H1 (cell line): Measurements from ENCODE around the gene PIGH. TPM values are rescaled to one million over a fixed set of nuclear protein-coding genes. Genes with fewer than 3 reads are reported as not detected.

Experiments
- CTCF ChIA-PET: fragments of 300-600 bp; sonication (Branson Sonifier 250); formaldehyde crosslinking; loops from one replicate; lab custom pipeline; 2021; ENCODE audit not compliant: partially characterized antibody; lab: Charles Lee
- POLR2A ChIA-PET: fragments of 300-600 bp; sonication (Branson Sonifier 250); formaldehyde crosslinking; loops from one replicate; lab custom pipeline; 2021; ENCODE audit warnings: inconsistent platforms; ENCODE audit not compliant: partially characterized antibody; lab: Charles Lee
- DNase-seq, 2 experiments: peaks; one replicate each; pipeline versions ENCODE4 v3.0.0 to v3.0.0-alpha.2; 2010 to 2022; ENCODE audit warnings: low spot score in 2 of 2, low read depth in 1 of 2, mixed read lengths in 1 of 2
- FAIRE-seq: peaks from 2 replicates; lab custom pipeline; 2011; peaks lifted over from hg19 to GRCh38; lab: Jason Lieb, UNC
- H2AFZ ChIP-seq: 2 replicates; pipeline ENCODE4 v1.8.1; 2012; ENCODE audit warnings: low read length, inconsistent platforms
- H2AK5ac ChIP-seq: 2 replicates; pipeline ENCODE4 v1.6.1; 2013; ENCODE audit warnings: low read depth, low read length
- H2BK120ac ChIP-seq: replicated peaks from 2 replicates; pipeline ENCODE3; 2013; ENCODE audit warnings: low read depth, low read length, inconsistent platforms
- H2BK12ac ChIP-seq: 2 replicates; pipeline ENCODE4 v1.6.1; 2013; ENCODE audit warnings: low read depth, low read length
- H2BK15ac ChIP-seq: 2 replicates; pipeline ENCODE4 v1.6.1; 2013; ENCODE audit warnings: low read length
- H2BK20ac ChIP-seq: 2 replicates; pipeline ENCODE4 v1.6.1; 2013; ENCODE audit warnings: low read length
- H2BK5ac ChIP-seq: 2 replicates; pipeline ENCODE4 v1.6.1; 2013; ENCODE audit warnings: low read depth, low read length
- H3K14ac ChIP-seq: 2 replicates; pipeline ENCODE4 v1.6.1; 2013; ENCODE audit warnings: inconsistent platforms; ENCODE audit not compliant: insufficient read length
- H3K18ac ChIP-seq: 2 replicates; pipeline ENCODE4 v1.6.1; 2013; ENCODE audit warnings: low read length; ENCODE audit errors: extremely low read depth
- H3K23ac ChIP-seq: 2 replicates; pipeline ENCODE4 v1.6.1; 2013; ENCODE audit warnings: inconsistent platforms; ENCODE audit not compliant: insufficient read length
- H3K23me2 ChIP-seq: 2 replicates; pipeline ENCODE4 v1.6.1; 2013; ENCODE audit warnings: low read depth, low read length
- H3K27ac ChIP-seq: 2 replicates; pipeline ENCODE4 v1.6.1; 2011; ENCODE audit warnings: low read depth, low read length, inconsistent platforms
- H3K27me3 ChIP-seq, 4 experiments: replicated peaks in 1 of 4; 1 replicate in 1 of 4; 2 replicates in 3 of 4; pipeline versions ENCODE4 v1.6.1 to v1.8.1; 2011 to 2013; ENCODE audit warnings: low read length in 3 of 4, mild to moderate bottlenecking in 3 of 4, inconsistent platforms in 2 of 4, mixed read lengths in 2 of 4, moderate library complexity in 1 of 4; ENCODE audit not compliant: control insufficient read depth in 3 of 4, insufficient read depth in 3 of 4; ENCODE audit errors: extremely low read depth in 1 of 4
- H3K36me3 ChIP-seq, 4 experiments: 2 replicates each; pipeline versions ENCODE4 v1.6.1 to v1.8.1; 2011 to 2013; ENCODE audit warnings: mild to moderate bottlenecking in 4 of 4, low read length in 3 of 4, moderate library complexity in 2 of 4, control low read depth in 1 of 4, inconsistent platforms in 1 of 4; ENCODE audit not compliant: insufficient read depth in 4 of 4, control insufficient read depth in 2 of 4
- H3K4ac ChIP-seq: replicated peaks from 2 replicates; pipeline ENCODE3; 2013; ENCODE audit warnings: low read length, low read depth, mixed read lengths, inconsistent platforms; ENCODE audit not compliant: insufficient read length
- H3K4me1 ChIP-seq, 4 experiments: replicated peaks in 1 of 4; 1 replicate in 1 of 4; 2 replicates in 3 of 4; pipeline versions ENCODE4 v1.6.1 to v1.8.1; 2011 to 2013; ENCODE audit warnings: low read length in 3 of 4, inconsistent platforms in 2 of 4, mixed read lengths in 1 of 4; ENCODE audit not compliant: insufficient read depth in 4 of 4, control insufficient read depth in 3 of 4
- H3K4me2 ChIP-seq, 2 experiments: 2 replicates each; pipeline versions ENCODE4 v1.6.1 to v1.8.1; 2011 to 2013; ENCODE audit warnings: low read depth in 2 of 2, low read length in 2 of 2, control low read depth in 1 of 2, inconsistent platforms in 1 of 2, mild to moderate bottlenecking in 1 of 2; ENCODE audit not compliant: insufficient read depth in 1 of 2
- H3K4me3 ChIP-seq, 4 experiments: fragments of 200-600, 300-600 bp in 1 of 4; sonication (generic), shearing (Covaris generic), sonication (Bioruptor Twin) in 1 of 4; 2 replicates each; pipeline versions ENCODE4 v1.5.1 to v1.8.1; 2011 to 2016; ENCODE audit warnings: low read length in 4 of 4, low read depth in 3 of 4, control low read depth in 2 of 4, inconsistent platforms in 2 of 4, mild to moderate bottlenecking in 2 of 4, mixed read lengths in 1 of 4, moderate library complexity in 1 of 4; ENCODE audit not compliant: insufficient read depth in 2 of 4; ENCODE audit errors: extremely low read depth in 1 of 4
- H3K56ac ChIP-seq: replicated peaks from 2 replicates; pipeline ENCODE3; 2013; ENCODE audit warnings: low read depth, mild to moderate bottlenecking, mixed read lengths, low read length, inconsistent platforms; ENCODE audit not compliant: insufficient read length
- H3K79me1 ChIP-seq: 2 replicates; pipeline ENCODE4 v1.6.1; 2013; ENCODE audit warnings: low read depth, low read length, control low read depth
- H3K79me2 ChIP-seq, 2 experiments: 2 replicates each; pipeline versions ENCODE4 v1.6.1 to v1.8.1; 2012 to 2013; ENCODE audit warnings: low read length in 2 of 2, mild to moderate bottlenecking in 2 of 2, inconsistent platforms in 1 of 2; ENCODE audit not compliant: insufficient read depth in 2 of 2, control insufficient read depth in 1 of 2
- H3K9ac ChIP-seq, 4 experiments: replicated peaks in 1 of 4; 1 replicate in 1 of 4; 2 replicates in 3 of 4; pipeline versions ENCODE4 v1.6.1 to v1.8.1; 2011 to 2013; ENCODE audit warnings: low read depth in 3 of 4, low read length in 3 of 4, control low read depth in 2 of 4, mild to moderate bottlenecking in 2 of 4, moderate library complexity in 2 of 4, inconsistent platforms in 1 of 4; ENCODE audit errors: extremely low read depth in 1 of 4
- H3K9me3 ChIP-seq, 2 experiments: 2 replicates each; pipeline versions ENCODE4 v1.6.1 to v1.8.1; 2012 to 2013; ENCODE audit warnings: mild to moderate bottlenecking in 2 of 2, moderate library complexity in 2 of 2, control low read depth in 1 of 2, inconsistent platforms in 1 of 2, low read depth in 1 of 2, low read length in 1 of 2, mixed read lengths in 1 of 2; ENCODE audit not compliant: insufficient read depth in 2 of 2
- H4K20me1 ChIP-seq, 2 experiments: replicated peaks in 1 of 2; 2 replicates each; pipeline versions ENCODE3 to v1.8.1; 2011 to 2013; ENCODE audit warnings: inconsistent platforms in 2 of 2, low read length in 2 of 2, mild to moderate bottlenecking in 1 of 2; ENCODE audit not compliant: insufficient read depth in 2 of 2, control insufficient read depth in 1 of 2
- H4K5ac ChIP-seq: 2 replicates; pipeline ENCODE4 v1.6.1; 2013; ENCODE audit warnings: low read length, low read depth, mixed read lengths, inconsistent platforms; ENCODE audit not compliant: insufficient read length
- H4K8ac ChIP-seq: 2 replicates; pipeline ENCODE4 v1.8.0; 2013; ENCODE audit warnings: mild to moderate bottlenecking, moderate library complexity, low read length, inconsistent platforms; ENCODE audit not compliant: insufficient read depth; ENCODE audit errors: extremely low read depth
- H4K91ac ChIP-seq: replicated peaks from 2 replicates; pipeline ENCODE3; 2013; ENCODE audit warnings: low read length, mixed read lengths, inconsistent platforms; ENCODE audit not compliant: insufficient read length
- ASH2L ChIP-seq: fragments of 200-600, 300-600 bp; sonication (generic); IDR thresholded peaks from one replicate; pipeline ENCODE4 v1.7.1; 2017; ENCODE audit warnings: low read length
- KDM5A ChIP-seq: fragments of 200-600 bp; IDR thresholded peaks from 2 replicates; pipeline ENCODE4 v1.7.1; 2012; ENCODE audit warnings: mild to moderate bottlenecking, low read length, inconsistent platforms, mixed read lengths
- PHF8 ChIP-seq: fragments of 200-600 bp; sonication (generic); conservative IDR thresholded peaks from 2 replicates; pipeline ENCODE4 v1.7.1; 2012; ENCODE audit warnings: low read depth, mild to moderate bottlenecking, inconsistent platforms, low read length, moderate library complexity
- RNF2 ChIP-seq: fragments of 200-900, 300-1000 bp; sonication (generic); IDR thresholded peaks from 2 replicates; pipeline ENCODE4 v1.7.1; 2016; ENCODE audit warnings: borderline replicate concordance, low read depth, mild to moderate bottlenecking, antibody characterized with exemption, low read length; ENCODE audit not compliant: poor library complexity, severe bottlenecking; ENCODE audit errors: missing control alignments
- SRF ChIP-seq: IDR thresholded peaks from 2 replicates; pipeline ENCODE4 v1.6.1; 2011; ENCODE audit warnings: mild to moderate bottlenecking, low read depth, low read length, moderate library complexity
- TBP ChIP-seq: IDR thresholded peaks from 2 replicates; pipeline ENCODE4 v1.6.1; 2011; ENCODE audit warnings: low read depth, low read length, improper control_type of control experiment
- WGBS, 2 experiments: shearing (Covaris generic) in 1 of 2; methylation state at CpG; one replicate each; pipeline versions ENCODE4 v1.1.6 to v1.1.7; 2013 to 2015; ENCODE audit warnings: low lambda C conversion rate in 2 of 2, mixed read lengths in 2 of 2, inconsistent platforms in 1 of 2, low coverage in 1 of 2, missing lambda C conversion rate in 1 of 2; ENCODE audit not compliant: insufficient replicate concordance in 2 of 2, insufficient coverage in 1 of 2, insufficient read length in 1 of 2; ENCODE audit errors: extremely low coverage in 1 of 2, missing lambda C conversion rate in 1 of 2; 5-methylcytosine and 5-hydroxymethylcytosine counted together
- polyA plus RNA-seq, 7 experiments: library from polyadenylated mRNA; depleted of rRNA in 3 of 7; stranded (reverse) in 5 of 7; unstranded in 2 of 7; fragments of >200 nt in 5 of 7; fragments of 200-250 nt in 2 of 7; gene quantifications; 1 replicate in 5 of 7; 2 replicates in 1 of 7; 4 replicates in 1 of 7; pipeline versions ENCODE4 v1.2.1 to v1.2.3, GENCODE V29; 2011 to 2013; ENCODE audit warnings: missing spikeins in 2 of 7, mixed read lengths in 2 of 7
- total RNA-seq: library from RNA; stranded (reverse); fragmentation: NEBNext Ultra II Directional; extraction: Animal tissue kit (Norgen Biotek cat#: 25700); gene quantifications from 2 replicates; pipeline ENCODE4 v1.2.1, GENCODE V29; 2021

The PIGH gene
- total and polyA plus RNA-seq, 2 of the 8 experiments (the other 6 are each of a cell fraction or from before 2014, with no cell fraction given), result 7.2 to 8.6 TPM

DNA sequence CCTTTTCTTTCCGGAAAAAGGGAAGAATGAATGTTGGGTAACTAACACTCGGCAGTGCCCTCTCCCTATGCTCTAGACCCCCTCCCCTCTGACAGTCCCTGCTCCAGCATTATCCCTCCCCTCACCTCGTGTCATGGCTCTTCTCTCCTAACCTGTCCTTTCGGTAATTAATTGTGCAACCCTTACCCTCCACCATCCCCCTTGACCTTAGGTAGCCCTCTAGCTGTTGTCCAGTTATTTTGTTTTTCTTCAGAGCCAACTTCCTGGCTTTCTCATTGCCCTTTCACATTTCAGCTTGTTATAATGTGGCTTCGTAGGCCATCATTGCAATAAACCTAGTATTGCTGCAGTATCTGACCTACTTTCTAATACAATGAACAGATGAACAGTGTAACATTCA, 30.9 kb upstream of the PIGH start:
- H3K4me3 ChIP-seq, result no peak overlapping the region
- H4K20me1 ChIP-seq, result peaks cover 0 to 3% of the 10 kb centered on the region in 2 experiments
- no peaks in the 10 kb centered on the region for H3K79me2 ChIP-seq
- H4K8ac ChIP-seq, result no peak overlapping the region
- no peaks in the 10 kb centered on the region for H3K27me3 ChIP-seq
- H3K9me3 ChIP-seq, result no peaks in the 10 kb centered on the region
- H3K56ac ChIP-seq, result no peak overlapping the region
- H3K79me1 ChIP-seq, result no peaks in the 10 kb centered on the region; the same call in 1 of the 2 replicates
- H4K91ac ChIP-seq, result no peak overlapping the region
- no peak overlapping the region for H3K23ac ChIP-seq
- no peak overlapping the region for H3K18ac ChIP-seq
- H4K5ac ChIP-seq, result no peak overlapping the region
- H3K27ac ChIP-seq, result no peak overlapping the region
- no peak for DNase-seq
- no peak overlapping the region for H2BK5ac ChIP-seq
- ChIA-PET POLR2A (interaction anchor here (0.9 to 3.0 kb wide), 3 partner anchors 11 to 23 kb away, joined by 3 to 11 read pairs (median 3); partner anchors contain the start of gene ARG2), CTCF (interaction anchor here (0.9 to 1.5 kb wide), 6 partner anchors 9 to 203 kb away, joined by 3 to 5 read pairs (median 4); partner anchors contain the start of gene PIGH)
- H2AK5ac ChIP-seq, result no peak overlapping the region
- H3K4me1 ChIP-seq, result no peaks in the 10 kb centered on the region
- H3K36me3 ChIP-seq, result no peaks in the 10 kb centered on the region
- no peak overlapping the region for H3K9ac ChIP-seq
- H2BK120ac ChIP-seq, result no peak overlapping the region
- no peak overlapping the region for H2BK20ac ChIP-seq
- H3K23me2 ChIP-seq, result no peaks in the 10 kb centered on the region
- 88% methylated on average over 5 of the region's 5 CpGs; no CpG with 5 or more reads in 1 of the 2 experiments for WGBS, 2 experiments
- H3K4ac ChIP-seq, result no peak overlapping the region
- TF ChIP-seq KDM5A, result no peak
- no peak for TF ChIP-seq ASH2L
- no peak for TF ChIP-seq SRF
- no peak for TF ChIP-seq RNF2
- TF ChIP-seq PHF8, result no peak
- TF ChIP-seq TBP, result no peak
- TF ChIP-seq, all 59 proteins: peak for 0
- FAIRE-seq, result no peak
- Histone ChIP-seq H2BK15ac (no peak overlapping the region), H3K4me2 (no peak overlapping the region), H3K14ac (no peak overlapping the region), H2AFZ (no peak overlapping the region), H2BK12ac (no peak overlapping the region)
